Lower lobe of right lung (tissue), 2 donors: ENCODE measurements around the gene OVOL2. TPM values are rescaled to one million over a fixed set of nuclear protein-coding genes. Genes with fewer than 3 reads are reported as not detected.
A peak's percentile ranks its signal among the peaks of the same experiment; 100 is the strongest.

Experiments
- ATAC-seq, 2 donors: fragments of 200-7000 bp; cut with Tn5 transposase; one replicate each; pipeline ENCODE4 v1.9.1; 2020 to 2022; ENCODE audit warnings: mild to moderate bottlenecking in 2 of 2, moderate library complexity in 2 of 2
- DNase-seq: peaks from one replicate; pipeline ENCODE4 v3.0.0-alpha.2; 2020
- H3K27ac ChIP-seq: fragments of 200-600 bp; one replicate; pipeline ENCODE4 v1.8.0; 2022
- H3K27me3 ChIP-seq: fragments of 200-600 bp; one replicate; pipeline ENCODE4 v1.8.0; 2022; ENCODE audit warnings: low read depth
- H3K36me3 ChIP-seq: fragments of 200-600 bp; one replicate; pipeline ENCODE4 v1.8.0; 2022; ENCODE audit warnings: mild to moderate bottlenecking
- H3K4me1 ChIP-seq: fragments of 200-600 bp; one replicate; pipeline ENCODE4 v1.8.0; 2022
- H3K4me3 ChIP-seq: fragments of 200-600 bp; one replicate; pipeline ENCODE4 v1.8.0; 2022; ENCODE audit warnings: mild to moderate bottlenecking
- H3K9me3 ChIP-seq: fragments of 200-600 bp; one replicate; pipeline ENCODE4 v1.8.0; 2022
- intact Hi-C: fragments of 100-400 bp; cut with DNase I; formaldehyde crosslinking; loops from one replicate; pipeline ENCODE4 v1.11.0; 2022
- total RNA-seq: library from RNA; stranded (reverse); fragmentation: NEBNext Ultra II Directional; extraction: Animal tissue kit (Norgen Biotek cat#: 25700); gene quantifications from one replicate; pipeline ENCODE4 v1.2.1, GENCODE V29; 2021
- TF ChIP-seq, protein P1 (sequence below): fragments of 200-600 bp; IDR thresholded peaks from one replicate; pipeline ENCODE4 v1.8.0; 2022; ENCODE audit warnings: antibody characterized with exemption, mild to moderate bottlenecking
- donor health status: DM: no; HTN: yes; CAD: no; lungs with severe emphysema.

Gene OVOL2
- total RNA-seq, 1 donor from 2014 or later, result 8.6 TPM

DNA sequence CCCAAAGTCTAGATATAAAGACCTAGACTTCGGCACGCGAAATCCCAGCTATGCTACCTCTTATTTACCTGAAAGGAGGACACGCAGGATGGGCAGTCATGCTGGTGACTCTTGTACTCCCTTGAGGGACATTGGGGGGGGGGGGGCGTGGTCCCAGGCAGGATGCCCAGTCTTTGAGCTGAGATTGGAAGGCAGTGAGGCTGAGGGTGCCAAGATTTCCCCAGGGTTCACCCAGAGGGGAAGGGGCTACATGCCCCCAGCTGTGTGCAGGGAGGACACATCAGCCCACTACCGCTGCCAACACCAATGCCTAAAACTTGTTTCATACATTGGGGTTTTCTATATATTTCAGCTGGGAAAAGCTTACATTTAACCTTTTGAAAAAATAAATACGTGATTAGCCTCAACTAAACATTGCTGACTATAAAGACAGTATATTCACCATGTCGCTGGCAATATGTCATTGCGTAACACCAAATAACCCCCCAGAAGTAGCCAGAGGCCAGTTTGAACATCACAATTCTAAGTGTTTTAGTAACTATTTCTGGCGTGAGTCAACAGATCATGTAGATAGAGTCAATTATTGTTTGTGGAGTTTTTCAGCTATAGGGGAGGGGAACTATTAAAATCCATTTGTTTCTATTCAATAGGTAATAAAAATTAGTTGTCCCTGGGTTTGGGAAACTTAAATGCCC lies 67.3 kb downstream of the OVOL2 start:
- DNase-seq, result no peak
- TF ChIP-seq, protein P1, sequence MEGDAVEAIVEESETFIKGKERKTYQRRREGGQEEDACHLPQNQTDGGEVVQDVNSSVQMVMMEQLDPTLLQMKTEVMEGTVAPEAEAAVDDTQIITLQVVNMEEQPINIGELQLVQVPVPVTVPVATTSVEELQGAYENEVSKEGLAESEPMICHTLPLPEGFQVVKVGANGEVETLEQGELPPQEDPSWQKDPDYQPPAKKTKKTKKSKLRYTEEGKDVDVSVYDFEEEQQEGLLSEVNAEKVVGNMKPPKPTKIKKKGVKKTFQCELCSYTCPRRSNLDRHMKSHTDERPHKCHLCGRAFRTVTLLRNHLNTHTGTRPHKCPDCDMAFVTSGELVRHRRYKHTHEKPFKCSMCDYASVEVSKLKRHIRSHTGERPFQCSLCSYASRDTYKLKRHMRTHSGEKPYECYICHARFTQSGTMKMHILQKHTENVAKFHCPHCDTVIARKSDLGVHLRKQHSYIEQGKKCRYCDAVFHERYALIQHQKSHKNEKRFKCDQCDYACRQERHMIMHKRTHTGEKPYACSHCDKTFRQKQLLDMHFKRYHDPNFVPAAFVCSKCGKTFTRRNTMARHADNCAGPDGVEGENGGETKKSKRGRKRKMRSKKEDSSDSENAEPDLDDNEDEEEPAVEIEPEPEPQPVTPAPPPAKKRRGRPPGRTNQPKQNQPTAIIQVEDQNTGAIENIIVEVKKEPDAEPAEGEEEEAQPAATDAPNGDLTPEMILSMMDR, result no peak
- no peak overlapping the region for H3K27ac ChIP-seq
- no peaks in the 10 kb centered on the region for H3K4me1 ChIP-seq
- H3K4me3 ChIP-seq, result no peak overlapping the region
- H3K9me3 ChIP-seq, result no peaks in the 10 kb centered on the region
- H3K27me3 ChIP-seq, result no peaks in the 10 kb centered on the region
- peaks cover 32% of the 10 kb centered on the region for H3K36me3 ChIP-seq
- intact Hi-C loops, result no loop called here
- no peak for ATAC-seq

- Histone ChIP-seq H3K36me3 (peaks cover 32% of the 10 kb centered on the region), H3K27ac (no peak overlapping the region), H3K4me3 (no peak overlapping the region), H3K4me1 (no peaks in the 10 kb centered on the region), H3K9me3 (no peaks in the 10 kb centered on the region), H3K27me3 (no peaks in the 10 kb centered on the region)
- TF ChIP-seq, protein P1, result no peak
- ATAC-seq, result no peak
- intact Hi-C loops, result no loop called here
- DNase-seq, result no peak
These were observed 69.7 kb downstream of the OVOL2 start for GRCh38 chr20:17987988-17988387.

DNA sequence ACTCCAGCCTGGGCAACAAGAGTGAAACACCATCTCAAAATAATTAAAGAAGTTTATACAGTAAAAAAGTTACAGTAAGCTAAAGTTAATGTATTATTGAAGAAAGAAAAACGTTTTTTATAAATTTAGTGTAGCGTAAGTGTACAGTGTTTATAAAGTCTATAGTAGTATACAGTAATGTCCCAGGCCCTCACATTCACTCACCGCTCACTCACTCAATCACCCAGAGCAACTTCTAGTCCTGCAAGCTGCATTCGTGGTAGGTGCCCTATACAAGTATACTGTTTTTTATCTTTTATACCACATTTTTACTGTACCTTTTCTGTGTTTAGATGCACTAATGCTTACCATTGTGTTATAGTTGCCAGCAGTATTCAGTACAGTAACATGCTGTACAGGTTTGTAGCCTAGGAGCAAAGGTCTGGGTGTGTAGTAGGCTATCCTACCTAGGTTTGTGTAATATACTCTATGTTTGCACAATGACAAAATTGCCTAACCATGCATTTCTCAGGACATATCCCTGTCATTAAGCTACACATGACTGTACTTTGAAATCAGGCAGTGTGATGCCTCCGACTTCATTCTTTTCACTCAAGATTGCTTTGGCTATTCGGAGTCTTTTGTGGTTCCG lies 72.2 kb downstream of the OVOL2 start:
- Histone ChIP-seq H3K27me3 (no peaks in the 10 kb centered on the region), H3K9me3 (no peaks in the 10 kb centered on the region), H3K4me3 (no peak overlapping the region), H3K27ac (no peak overlapping the region), H3K4me1 (no peaks in the 10 kb centered on the region), H3K36me3 (peaks cover 32% of the 10 kb centered on the region)
- ATAC-seq (peak in 1 of 2 donors; percentile 26), DNase-seq (no peak)
- TF ChIP-seq, protein P1, result no peak
- intact Hi-C loops, result no loop called here

DNA sequence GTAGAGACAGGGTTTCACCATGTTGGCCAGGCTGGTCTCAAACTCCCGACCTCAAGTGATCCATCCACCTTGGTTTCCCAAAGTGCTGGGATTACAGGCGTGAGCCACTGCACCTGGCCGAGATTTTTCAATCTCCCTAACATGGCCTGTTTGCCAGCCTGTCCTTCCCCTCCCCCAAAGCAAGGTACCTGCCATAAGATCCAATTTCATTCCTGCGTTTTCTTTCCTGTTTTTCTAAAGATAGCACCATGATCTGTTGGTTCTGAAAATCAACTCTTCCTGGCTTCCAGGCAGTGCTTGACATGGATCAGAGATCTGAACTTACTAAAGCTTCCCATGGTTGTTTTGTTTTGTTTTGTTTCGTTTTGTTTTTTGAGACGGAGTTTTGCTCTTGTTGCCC lies 81.4 kb downstream of the OVOL2 start:
- no peak overlapping the region for H3K27ac ChIP-seq
- H3K9me3 ChIP-seq, result no peaks in the 10 kb centered on the region
- TF ChIP-seq, protein P1, result no peak
- H3K36me3 ChIP-seq, result peaks cover 38% of the 10 kb centered on the region
- intact Hi-C loops, result no loop called here
- DNase-seq (no peak), ATAC-seq (no peak)
- peaks cover 24% of the 10 kb centered on the region for H3K4me1 ChIP-seq
- no peaks in the 10 kb centered on the region for H3K27me3 ChIP-seq
- no peak overlapping the region for H3K4me3 ChIP-seq

Other genes starting within 250 kb of the OVOL2 start
- 102 TPM for gene SNX5, start 89.1 kb downstream of the OVOL2 start, total RNA-seq
- 11.3 TPM for gene MGME1, start 88.9 kb downstream of the OVOL2 start, total RNA-seq
- 13.5 TPM for gene KAT14, start 79.9 kb upstream of the OVOL2 start, total RNA-seq
- 10.6 TPM for gene PET117, start 79.9 kb upstream of the OVOL2 start, total RNA-seq
- gene ZNF133, start 230.6 kb upstream of the OVOL2 start, total RNA-seq, result 12.4 TPM